Activated CD8-positive, alpha-beta T cell treated with anti-CD3 and anti-CD28 coated beads for 36 hours (primary cell): ENCODE data around the gene SREK1. TPM values are rescaled to one million over a fixed set of nuclear protein-coding genes. Genes with fewer than 3 reads are reported as not detected.
A peak's percentile ranks its signal among the peaks of the same experiment; 100 is the strongest.

ENCODE experiments used
- ATAC-seq: fragments of 200-7000 bp; cut with Tn5 transposase; one replicate; pipeline ENCODE4 v1.10.0; 2021; ENCODE audit warnings: mild to moderate bottlenecking, moderate library complexity
- CTCF ChIA-PET: fragments of 350-600 bp; sonication (Branson Sonifier 250); formaldehyde crosslinking; loops from one replicate; lab custom pipeline; 2021; ENCODE audit warnings: antibody characterized with exemption; lab: Charles Lee
- POLR2A ChIA-PET: fragments of 350-600 bp; sonication (Branson Sonifier 250); formaldehyde crosslinking; loops from one replicate; lab custom pipeline; 2021; ENCODE audit warnings: antibody characterized with exemption; lab: Charles Lee
- DNase-seq: peaks from one replicate; pipeline ENCODE4 v3.0.0-alpha.2; 2020
- H3K27ac Mint-ChIP-seq: one replicate; pipeline ENCODE4 v1.8.0; 2021; ENCODE audit warnings: mild to moderate bottlenecking, mixed read lengths
- H3K27me3 Mint-ChIP-seq: one replicate; pipeline ENCODE4 v1.8.0; 2021; ENCODE audit warnings: mixed read lengths
- H3K36me3 Mint-ChIP-seq: one replicate; pipeline ENCODE4 v1.8.0; 2021; ENCODE audit warnings: low read depth, mixed read lengths
- H3K4me1 Mint-ChIP-seq: one replicate; pipeline ENCODE4 v1.8.0; 2021; ENCODE audit warnings: low read depth, mixed read lengths
- H3K4me3 Mint-ChIP-seq: one replicate; pipeline ENCODE4 v1.8.0; 2021; ENCODE audit warnings: mild to moderate bottlenecking, moderate library complexity, mixed read lengths
- H3K9me3 Mint-ChIP-seq: one replicate; pipeline ENCODE4 v1.8.0; 2021; ENCODE audit warnings: mixed read lengths
- CTCF ChIP-seq: fragments of 200-600 bp; IDR thresholded peaks from one replicate; pipeline ENCODE4 v1.8.0; 2022; ENCODE audit warnings: antibody characterized with exemption, mild to moderate bottlenecking
- intact Hi-C: fragments of 100-400 bp; cut with micrococcal nuclease; formaldehyde crosslinking; loops from one replicate; pipeline ENCODE4 v1.10.0; 2022
- total RNA-seq, 2 experiments: library from RNA; stranded (reverse); gene quantifications; one replicate each; pipeline ENCODE4 v1.2.3, GENCODE V29; 2021

Gene SREK1
- total RNA-seq, 2 experiments from 2014 or later: 53.9 to 60.2 TPM

- TF ChIP-seq CTCF: no peak
- no peaks in the 10 kb centered on the region for H3K27me3 Mint-ChIP-seq
- ATAC-seq: no peak
- POLR2A ChIA-PET: interaction anchor here (0.7 kb wide), 1 partner anchor 33 kb away, joined by 3 read pairs; no protein-coding TSS in a partner anchor
- H3K27ac Mint-ChIP-seq: peak overlapping the region; percentile 53
- no peak overlapping the region for H3K4me3 Mint-ChIP-seq
- peaks cover 36% of the 10 kb centered on the region for H3K36me3 Mint-ChIP-seq
- H3K9me3 Mint-ChIP-seq: peaks cover 3% of the 10 kb centered on the region
- peaks cover 55% of the 10 kb centered on the region for H3K4me1 Mint-ChIP-seq
- intact Hi-C loops: no loop called here
- DNase-seq: no peak
- CTCF ChIA-PET: no interaction called here
These were observed 7.4 kb downstream of the SREK1 start for GRCh38 chr5:66151491-66151890.

- ChIA-PET CTCF (interaction anchor here (1.3 kb wide), 1 partner anchor 10 kb away, joined by 4 read pairs; no protein-coding TSS in a partner anchor), POLR2A (interaction anchor here (1.2 to 1.3 kb wide), 2 partner anchors 11 to 354 kb away, joined by 3 to 4 read pairs; no protein-coding TSS in a partner anchor)
- no peaks in the 10 kb centered on the region for H3K27me3 Mint-ChIP-seq
- no peaks in the 10 kb centered on the region for H3K9me3 Mint-ChIP-seq
- peaks cover 18% of the 10 kb centered on the region for H3K4me1 Mint-ChIP-seq
- no peak overlapping the region for H3K4me3 Mint-ChIP-seq
- TF ChIP-seq CTCF: no peak
- H3K36me3 Mint-ChIP-seq: peaks cover 34% of the 10 kb centered on the region
- ATAC-seq (no peak), DNase-seq (no peak)
- intact Hi-C loops: no loop called here
- no peak overlapping the region for H3K27ac Mint-ChIP-seq
These were observed 12.9 kb downstream of the SREK1 start for GRCh38 chr5:66157046-66157445.

- POLR2A ChIA-PET: no interaction called here
- no peaks in the 10 kb centered on the region for H3K27me3 Mint-ChIP-seq
- H3K27ac Mint-ChIP-seq: no peak overlapping the region
- DNase-seq (no peak), ATAC-seq (no peak)
- H3K36me3 Mint-ChIP-seq: peaks cover 49% of the 10 kb centered on the region
- H3K4me1 Mint-ChIP-seq: peaks cover 15% of the 10 kb centered on the region
- intact Hi-C loops: no loop called here
- H3K9me3 Mint-ChIP-seq: no peaks in the 10 kb centered on the region
- no peak for TF ChIP-seq CTCF
- no peak overlapping the region for H3K4me3 Mint-ChIP-seq
- CTCF ChIA-PET: no interaction called here
These were observed 17.3 kb downstream of the SREK1 start for GRCh38 chr5:66161356-66161755.

- no peak overlapping the region for H3K27ac Mint-ChIP-seq
- ATAC-seq (no peak), DNase-seq (no peak)
- H3K4me1 Mint-ChIP-seq: peaks cover 17% of the 10 kb centered on the region
- CTCF ChIA-PET: interaction anchor here (1.3 to 1.9 kb wide), 2 partner anchors 8 to 14 kb away, joined by 5 to 6 read pairs; no protein-coding TSS in a partner anchor
- H3K9me3 Mint-ChIP-seq: no peaks in the 10 kb centered on the region
- H3K36me3 Mint-ChIP-seq: peaks cover 43% of the 10 kb centered on the region
- H3K27me3 Mint-ChIP-seq: no peaks in the 10 kb centered on the region
- no peak overlapping the region for H3K4me3 Mint-ChIP-seq
- POLR2A ChIA-PET: interaction anchor here (1.0 kb wide), 1 partner anchor 17 kb away, joined by 3 read pairs; no protein-coding TSS in a partner anchor
- intact Hi-C loops: no loop called here
- no peak for TF ChIP-seq CTCF
These were observed 20.1 kb downstream of the SREK1 start for GRCh38 chr5:66164044-66164790.

GRCh38 chr5:66168226-66168625 is 24.1 kb downstream of the SREK1 start:
- no peaks in the 10 kb centered on the region for H3K27me3 Mint-ChIP-seq
- no peak for ATAC-seq
- peaks cover 31% of the 10 kb centered on the region for H3K36me3 Mint-ChIP-seq
- TF ChIP-seq CTCF: no peak
- DNase-seq: no peak
- H3K4me3 Mint-ChIP-seq: no peak overlapping the region
- no peaks in the 10 kb centered on the region for H3K9me3 Mint-ChIP-seq
- CTCF ChIA-PET: interaction anchor here (1.0 kb wide), 1 partner anchor 24 kb away, joined by 3 read pairs; the partner anchor contains the start of gene SREK1
- intact Hi-C loops: no loop called here
- POLR2A ChIA-PET: interaction anchor here (0.7 to 1.2 kb wide), 3 partner anchors 12 to 1065 kb away, joined by 3 to 4 read pairs (median 3); no protein-coding TSS in a partner anchor
- H3K4me1 Mint-ChIP-seq: peaks cover 39% of the 10 kb centered on the region
- H3K27ac Mint-ChIP-seq: no peak overlapping the region
